HG03521 (cell line): ENCODE results near the gene FAF1.

ENCODE experiments used
- ATAC-seq: cut with Tn5 transposase; IDR thresholded peaks from one replicate; pipeline ENCODE4 v1.9.1; 2021; ENCODE audit warnings: mild to moderate bottlenecking, moderate library complexity; ENCODE audit not compliant: unreplicated experiment

The FAF1 gene

GRCh38 chr1:50521703-50522102 lies 438.4 kb downstream of the FAF1 start:
- no peak for ATAC-seq

- ATAC-seq: no peak
Measured at GRCh38 chr1:50517488-50517887, 442.6 kb downstream of the FAF1 start.

- ATAC-seq: no peak
Measured at GRCh38 chr1:50516056-50516455, 444.0 kb downstream of the FAF1 start.

- no peak for ATAC-seq
Measured at GRCh38 chr1:50508040-50508586, 452.0 kb downstream of the FAF1 start.

GRCh38 chr1:50505427-50505826 lies 454.6 kb downstream of the FAF1 start:
- no peak for ATAC-seq

- ATAC-seq: no peak
Measured at GRCh38 chr1:50503515-50503914, 456.6 kb downstream of the FAF1 start.

GRCh38 chr1:50502147-50502546 lies 457.9 kb downstream of the FAF1 start:
- ATAC-seq: no peak

GRCh38 chr1:50497007-50497406 lies 463.1 kb downstream of the FAF1 start:
- ATAC-seq: no peak

- ATAC-seq: no peak
Measured at GRCh38 chr1:50493710-50494109, 466.4 kb downstream of the FAF1 start.

GRCh38 chr1:50492142-50492541 lies 467.9 kb downstream of the FAF1 start:
- ATAC-seq: no peak

GRCh38 chr1:50491142-50491541 lies 468.9 kb downstream of the FAF1 start:
- no peak for ATAC-seq

- no peak for ATAC-seq
Measured at GRCh38 chr1:50490640-50491039, 469.4 kb downstream of the FAF1 start.

GRCh38 chr1:50488876-50489275 lies 471.2 kb downstream of the FAF1 start:
- ATAC-seq: no peak

- no peak for ATAC-seq
Measured at GRCh38 chr1:50488356-50488755, 471.7 kb downstream of the FAF1 start.

GRCh38 chr1:50487725-50488124 lies 472.3 kb downstream of the FAF1 start:
- ATAC-seq: no peak

GRCh38 chr1:50481142-50481736 lies 478.8 kb downstream of the FAF1 start:
- ATAC-seq: no peak

- no peak for ATAC-seq
Measured at GRCh38 chr1:50476800-50477199, 483.3 kb downstream of the FAF1 start.

- no peak for ATAC-seq
Measured at GRCh38 chr1:50474859-50475809, 484.9 kb downstream of the FAF1 start.

- no peak for ATAC-seq
Measured at GRCh38 chr1:50473513-50473912, 486.6 kb downstream of the FAF1 start.

GRCh38 chr1:50471967-50472366 lies 488.1 kb downstream of the FAF1 start:
- ATAC-seq: no peak

GRCh38 chr1:50462964-50463363 lies 497.1 kb downstream of the FAF1 start:
- no peak for ATAC-seq

GRCh38 chr1:50458507-50458906 lies 501.6 kb downstream of the FAF1 start:
- no peak for ATAC-seq
